ENCODE data around the gene CHST11.

Gene CHST11

GRCh38 chr12:104456417-104456949 is at the start of gene CHST11:
Gene CHST11, plus strand, starts transcription at chr12:104456948.
- DNase-seq = peak; percentile 74

- no peak for DNase-seq
Measured at GRCh38 chr12:104407438-104407837, 49.3 kb upstream of the CHST11 start.

- peak; percentile 75 for DNase-seq
Measured at GRCh38 chr12:104407922-104408321, 48.8 kb upstream of the CHST11 start.

DNA sequence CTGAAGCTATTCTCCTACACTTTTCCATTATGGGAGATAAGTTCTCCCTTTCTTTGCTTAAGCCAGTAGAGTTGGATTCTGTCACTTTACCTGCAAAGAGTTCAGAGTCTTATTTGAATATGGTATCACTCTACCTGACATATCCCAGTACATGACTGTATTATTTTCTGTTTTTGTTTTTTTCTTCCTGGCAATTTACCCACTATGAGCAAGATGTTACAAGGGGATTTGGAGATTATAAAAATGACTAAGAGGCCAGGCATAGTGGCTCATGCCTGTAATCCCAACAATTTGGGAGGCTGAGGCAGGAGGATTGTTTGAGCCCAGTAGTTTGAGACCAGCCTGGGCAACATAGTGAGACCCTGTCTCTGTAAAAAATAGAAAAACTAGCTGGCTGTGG is 46.4 kb upstream of the CHST11 start:
- DNase-seq = no peak

GRCh38 chr12:104410786-104411185 is 46.0 kb upstream of the CHST11 start:
- no peak for DNase-seq

GRCh38 chr12:104411826-104412641 is 44.7 kb upstream of the CHST11 start:
- DNase-seq = no peak

GRCh38 chr12:104412681-104413080 is 44.1 kb upstream of the CHST11 start:
- no peak for DNase-seq

DNA sequence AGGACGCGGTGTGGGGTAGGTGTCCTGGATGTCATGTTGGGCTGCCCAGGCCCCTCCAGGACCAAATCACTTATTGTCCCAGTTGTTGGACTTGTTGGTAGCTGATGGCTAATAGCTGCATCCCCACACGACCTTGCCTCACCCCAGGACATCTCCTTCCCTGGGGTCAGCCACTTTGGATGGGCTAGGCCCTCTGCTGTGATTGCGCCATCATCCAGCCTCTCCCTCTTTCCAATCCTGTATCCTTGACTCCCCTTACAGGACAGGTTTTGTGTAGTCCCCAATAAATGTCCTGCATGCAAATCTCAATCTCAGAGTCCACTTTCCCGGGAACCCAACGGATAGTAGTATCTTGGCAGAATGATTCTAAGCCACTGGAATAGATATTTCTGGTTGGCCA is 43.4 kb upstream of the CHST11 start:
- no peak for DNase-seq

DNA sequence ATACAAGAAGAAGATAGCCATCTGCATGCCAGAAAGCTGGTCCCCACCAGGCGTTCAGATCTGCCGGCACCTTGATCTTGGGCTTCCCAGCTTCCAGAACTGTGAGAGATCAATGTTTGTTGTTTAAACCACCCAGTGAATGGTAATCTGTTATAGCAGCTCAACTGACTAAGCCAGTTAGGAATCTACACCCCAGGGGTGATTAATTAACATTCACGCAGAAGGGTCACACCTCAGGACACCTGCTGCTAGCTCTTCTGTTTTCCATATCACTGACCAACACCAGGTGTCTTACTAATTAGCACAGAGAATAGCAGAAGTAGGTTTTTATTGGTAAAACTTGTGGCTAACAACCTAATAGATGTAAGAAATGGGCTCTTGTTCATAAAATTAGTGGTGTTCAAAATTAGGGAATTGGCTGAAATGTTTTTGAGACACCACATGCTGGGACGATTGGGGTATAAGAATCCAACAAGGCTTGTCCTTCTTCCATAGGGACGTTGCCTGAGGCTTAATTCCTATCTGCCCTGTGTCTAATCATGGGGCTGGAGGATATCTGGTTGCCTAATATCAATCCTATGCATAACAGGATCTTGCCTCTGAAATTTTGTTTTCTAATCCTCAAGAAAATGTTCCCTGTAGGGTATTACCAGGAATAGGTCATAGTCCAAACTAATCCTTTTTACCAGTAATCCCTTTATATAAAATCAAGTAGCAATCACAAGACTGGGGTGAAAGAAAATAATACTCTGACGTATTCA is 42.0 kb upstream of the CHST11 start:
- no peak for DNase-seq

DNA sequence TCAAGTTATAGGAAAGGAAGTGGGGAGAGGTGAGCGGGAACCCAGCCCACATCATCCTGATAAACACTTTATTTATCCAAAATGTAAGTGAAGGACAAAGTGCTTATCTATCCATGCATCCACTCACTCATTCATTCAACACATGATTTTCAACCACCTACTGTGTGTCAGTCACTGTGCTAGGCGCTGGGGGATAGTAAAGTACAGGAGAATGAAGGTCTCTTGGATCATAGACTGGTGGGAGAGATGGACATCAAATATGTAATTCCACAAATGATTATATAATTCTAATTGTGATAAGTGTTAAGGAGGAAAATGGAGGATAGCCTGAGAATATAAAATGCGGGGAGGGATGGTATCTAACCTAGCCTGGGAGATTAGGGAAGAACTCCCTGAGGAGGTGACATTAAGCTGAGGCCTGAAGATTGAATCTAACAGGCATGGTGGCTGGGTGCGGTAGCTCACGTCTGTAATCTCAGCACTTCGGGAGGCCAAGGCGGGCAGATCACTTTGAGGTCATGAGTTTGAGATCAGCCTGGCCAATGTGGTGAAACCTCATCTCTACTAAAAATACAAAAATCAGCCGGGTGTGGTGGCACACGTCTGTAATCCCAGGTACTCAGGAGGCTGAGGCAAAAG is 41.3 kb upstream of the CHST11 start:
- DNase-seq = no peak

DNA sequence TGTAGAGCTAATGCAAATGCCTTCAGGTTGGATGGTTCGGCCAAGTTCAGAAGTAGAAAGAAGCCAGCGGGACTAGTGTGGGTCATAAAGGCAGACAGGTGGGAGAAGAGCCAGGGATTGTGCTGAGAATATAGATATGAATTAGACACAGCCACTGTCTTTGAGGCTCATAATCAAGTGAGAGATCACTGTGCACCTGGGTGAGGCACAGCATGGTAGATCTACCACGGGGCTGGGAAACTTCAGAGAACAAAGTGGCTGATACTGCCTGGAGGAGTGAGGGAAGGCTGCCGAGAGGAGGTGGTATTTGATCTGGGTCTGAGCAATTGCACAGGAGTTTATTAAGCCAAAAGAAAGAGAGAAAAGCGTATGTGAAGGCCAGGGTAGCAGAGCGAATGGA is 40.6 kb upstream of the CHST11 start:
- DNase-seq = no peak

DNA sequence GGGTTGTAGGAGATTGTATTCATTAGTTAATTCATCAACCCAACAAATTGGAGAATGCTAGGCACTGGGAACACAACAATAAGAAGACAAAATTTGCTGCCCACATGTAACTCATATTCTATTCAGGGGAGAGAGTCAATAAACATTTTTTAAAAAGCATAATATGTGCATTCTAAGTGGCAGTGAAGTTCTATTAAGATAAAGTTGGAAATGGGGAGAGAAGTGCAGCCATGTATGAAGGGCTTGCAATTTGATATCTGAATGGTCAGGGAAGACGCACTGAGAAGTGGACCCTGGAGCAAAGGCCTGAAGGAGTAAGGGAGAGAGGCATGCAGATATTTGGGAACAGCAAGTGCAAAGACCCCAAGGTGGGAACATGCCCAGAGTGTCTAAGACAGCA is 40.2 kb upstream of the CHST11 start:
- no peak for DNase-seq

DNA sequence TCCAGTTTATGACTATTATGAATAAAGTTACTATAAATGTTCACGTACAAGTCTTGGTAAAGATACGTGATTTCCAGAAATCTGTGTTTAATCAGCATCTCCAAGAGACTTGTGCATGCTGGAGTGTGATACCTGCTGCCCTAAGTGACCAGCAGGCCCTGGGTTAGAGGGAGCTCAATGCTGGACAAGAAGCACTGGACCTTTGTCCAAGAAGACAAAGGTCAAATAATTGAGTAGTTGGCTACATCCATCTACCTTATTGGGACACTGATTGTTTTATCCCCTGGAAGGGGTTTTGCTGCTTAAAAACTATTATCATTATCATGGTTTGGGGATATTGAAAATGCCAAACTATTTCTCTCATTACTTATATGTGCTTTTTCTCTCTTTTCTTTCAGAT is 37.0 kb upstream of the CHST11 start:
- DNase-seq = no peak

- DNase-seq = no peak
Measured at GRCh38 chr12:104420868-104421267, 35.9 kb upstream of the CHST11 start.

DNA sequence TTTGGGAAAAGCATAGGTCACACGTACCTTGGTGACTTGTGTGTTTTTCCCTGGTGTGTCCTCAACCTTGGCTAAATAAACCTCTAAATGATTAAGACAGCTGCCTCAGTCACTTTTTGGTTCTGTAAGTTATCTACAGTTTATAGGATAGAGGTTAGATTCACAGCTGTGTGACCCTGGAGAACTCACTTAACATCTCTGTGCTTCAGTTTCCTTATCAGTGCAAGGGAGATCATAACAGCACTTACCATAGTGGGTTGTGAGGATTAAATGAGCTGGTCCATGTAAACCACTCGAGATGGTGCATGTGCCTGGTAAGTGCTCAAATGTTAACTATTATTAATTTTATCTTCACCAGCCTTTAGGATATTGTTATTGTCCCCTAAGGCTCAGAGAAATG is 35.4 kb upstream of the CHST11 start:
- no peak for DNase-seq

DNA sequence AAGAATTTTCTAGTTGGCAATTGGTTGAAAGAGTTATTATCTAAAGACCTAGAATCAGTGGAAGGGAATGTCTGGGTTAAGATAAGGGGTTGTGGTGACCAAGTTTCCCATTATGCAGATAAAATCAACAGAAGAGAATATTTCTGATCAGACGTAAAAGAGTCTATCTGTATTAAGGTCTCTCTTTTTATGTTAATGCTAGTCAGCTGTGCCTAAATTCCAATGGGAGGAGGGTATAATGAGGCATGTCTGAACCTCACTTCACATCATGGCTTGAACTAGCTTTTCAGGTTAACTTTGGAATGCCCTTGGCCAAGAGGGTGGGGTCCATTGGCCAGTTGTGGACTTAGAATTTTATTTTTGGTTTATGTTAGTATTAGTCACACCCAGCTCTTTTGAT is 34.3 kb upstream of the CHST11 start:
- DNase-seq = no peak

GRCh38 chr12:104423273-104423672 is 33.5 kb upstream of the CHST11 start:
- no peak for DNase-seq

GRCh38 chr12:104423809-104424208 is 32.9 kb upstream of the CHST11 start:
- DNase-seq = no peak

GRCh38 chr12:104424955-104425354 is 31.8 kb upstream of the CHST11 start:
- no peak for DNase-seq

GRCh38 chr12:104425614-104426013 is 31.1 kb upstream of the CHST11 start:
- no peak for DNase-seq

DNA sequence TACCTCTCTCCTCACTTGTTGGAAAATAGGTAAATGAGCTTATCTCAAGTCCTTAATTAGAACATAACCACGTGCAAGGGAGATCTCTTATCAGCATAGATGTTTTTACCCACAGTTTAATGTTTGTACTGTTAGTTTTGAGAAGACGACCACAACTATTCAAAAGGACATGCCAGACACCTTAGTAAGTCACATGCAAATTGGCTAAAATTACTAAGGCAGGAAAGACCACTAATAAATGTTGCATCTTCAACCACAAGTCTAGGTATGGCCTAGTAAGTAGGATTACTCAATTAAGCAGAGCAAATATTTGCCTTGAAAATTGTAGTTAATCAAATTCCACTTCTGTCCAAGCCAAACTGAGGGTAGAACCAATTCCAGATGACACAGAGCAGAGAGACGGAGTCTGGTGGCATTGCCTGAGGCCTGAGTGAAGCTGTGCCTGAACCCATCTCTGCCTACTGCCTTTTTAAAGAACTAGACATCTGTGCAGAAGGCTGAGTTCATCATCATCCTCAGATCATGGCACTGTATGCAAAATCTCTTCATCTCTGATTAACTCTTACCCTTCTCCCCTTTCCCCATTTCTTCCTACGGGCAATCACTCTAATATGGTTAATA is 29.7 kb upstream of the CHST11 start:
- DNase-seq = no peak

DNA sequence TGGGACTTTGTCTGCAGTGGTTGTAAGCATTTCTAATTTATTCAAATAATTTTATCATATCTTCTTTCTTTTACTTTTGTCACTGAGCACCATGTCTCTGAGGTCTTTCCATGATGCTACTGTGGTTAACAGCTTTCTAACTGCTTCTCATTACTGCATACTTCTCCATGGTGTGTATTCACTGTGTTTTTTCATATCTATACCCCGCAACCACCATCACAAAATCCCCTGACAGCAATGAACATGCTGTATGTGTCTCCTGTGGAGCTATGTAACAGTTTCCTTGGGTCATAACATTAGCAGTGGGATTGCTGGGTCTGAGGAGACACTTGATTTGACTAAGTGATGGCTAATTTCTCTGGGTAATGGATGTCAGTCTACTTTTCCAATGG is 29.2 kb upstream of the CHST11 start:
- no peak for DNase-seq

- DNase-seq = no peak
Measured at GRCh38 chr12:104433061-104433460, 23.7 kb upstream of the CHST11 start.
